ENCODE results near the gene TBL1X.

GRCh38 chrX:9772943-9773342, 308.1 kb downstream of the TBL1X start:
- TF ChIP-seq CTCF (IDR thresholded peaks at IDR 0.05; ENCODE audit: insufficient read depth, low read depth, low read length) (no peak), EZH2 (IDR thresholded peaks at IDR 0.05; ENCODE audit: insufficient read depth, low read length) (no peak)

Data from astrocyte (in vitro differentiated cells and primary cell).